Ovary (tissue), 9 donors: Measurements from ENCODE around the gene TOM1L2. TPM values are rescaled to one million over a fixed set of nuclear protein-coding genes. Genes with fewer than 3 reads are reported as not detected.

Experiments
- DNase-seq, 5 donors: peaks; one replicate each; pipeline ENCODE4 v3.0.0-alpha.2; 2019 to 2020
- H3K27ac ChIP-seq, 2 donors: fragments of 200-600 bp; one replicate each; pipeline versions ENCODE4 v1.5.1 to v1.8.0; 2019 to 2022
- H3K27me3 ChIP-seq: fragments of 200-600 bp; one replicate; pipeline ENCODE4 v1.8.0; 2022
- H3K36me3 ChIP-seq: fragments of 200-600 bp; sonication (generic); one replicate; pipeline ENCODE4 v1.5.1; 2019
- H3K4me1 ChIP-seq: one replicate; pipeline ENCODE4 v1.8.1; 2013; ENCODE audit warnings: mild to moderate bottlenecking, moderate library complexity; ENCODE audit not compliant: insufficient read depth
- H3K4me3 ChIP-seq: fragments of 200-600 bp; sonication (generic); one replicate; pipeline ENCODE4 v1.5.1; 2017
- H3K9me3 ChIP-seq, 2 donors: fragments of 200-600 bp in 1 of 2; sonication (generic) in 1 of 2; one replicate each; pipeline versions ENCODE4 v1.5.1 to v1.8.1; 2013 to 2019; ENCODE audit warnings: mild to moderate bottlenecking in 1 of 2, moderate library complexity in 1 of 2
- EP300 ChIP-seq: sonication (generic); formaldehyde crosslinking; IDR thresholded peaks from one replicate; pipeline ENCODE4 v1.6.1; 2017; ENCODE audit warnings: antibody characterized with exemption
- POLR2A ChIP-seq: fragments of 450-650 bp; IDR thresholded peaks from one replicate; pipeline ENCODE4 v1.6.1; 2017; ENCODE audit warnings: antibody characterized with exemption, mild to moderate bottlenecking, moderate library complexity
- WGBS, 3 donors: extraction: QIAGEN DNeasy Blood & Tissue Kit in 1 of 3; methylation state at CpG; one replicate each; pipeline versions ENCODE4 v1.1.5 to v1.1.7; 2013 to 2017; 5-methylcytosine and 5-hydroxymethylcytosine counted together
- intact Hi-C, 4 donors: fragments of 100-400 bp; cut with DNase I; formaldehyde crosslinking; loops; one replicate each; pipeline versions ENCODE4 v1.11.0 to v1.15.1; 2022 to 2023
- polyA plus RNA-seq, 2 donors: library from polyadenylated mRNA; stranded (reverse); fragments of 200-250 nt in 1 of 2; fragments of 350-450 nt in 1 of 2; fragmentation: Illumina TruSeq in 1 of 2; extraction: RNeasy Lipid Tissue Mini Kit (QIAGEN cat#74804) in 1 of 2; gene quantifications; one replicate each; pipeline ENCODE4 v1.2.3, GENCODE V29; 2013 to 2014
- total RNA-seq, 7 donors: library from RNA; depleted of rRNA in 2 of 7; stranded (reverse); fragments of >200 nt in 2 of 7; fragmentation: NEBNext Ultra II Directional in 3 of 7; extraction: Animal tissue kit (Norgen Biotek cat#: 25700) in 3 of 7; gene quantifications; one replicate each; pipeline versions ENCODE4 v1.1.0 to v1.2.4, GENCODE V29; 2016 to 2023
- TF ChIP-seq, protein P1 (sequence below), 3 donors: fragments of 450-650 bp in 2 of 3; fragments of 200-600 bp in 1 of 3; IDR thresholded peaks; one replicate each; pipeline versions ENCODE4 v1.5.1 to v1.8.0; 2016 to 2022; ENCODE audit warnings: antibody characterized with exemption in 3 of 3, mild to moderate bottlenecking in 1 of 3
- donor health status: DM: no; HTN: no; CAD: no; lungs with moderate emphysema.
- donor health status: DM: no; HTN: no; CAD: no.
- donor health status: Bipolar disorder and iron deficiency.
- donor health status: DM: yes; HTN: yes; CAD: no.
- donor health status: DM: no; HTN: no; CAD: no.
- donor health status: DM: yes; HTN: yes; CAD: no.

TOM1L2 gene
- total and polyA plus RNA-seq, 9 donors: 25.6 to 62.5 (median 45.9) TPM

DNA sequence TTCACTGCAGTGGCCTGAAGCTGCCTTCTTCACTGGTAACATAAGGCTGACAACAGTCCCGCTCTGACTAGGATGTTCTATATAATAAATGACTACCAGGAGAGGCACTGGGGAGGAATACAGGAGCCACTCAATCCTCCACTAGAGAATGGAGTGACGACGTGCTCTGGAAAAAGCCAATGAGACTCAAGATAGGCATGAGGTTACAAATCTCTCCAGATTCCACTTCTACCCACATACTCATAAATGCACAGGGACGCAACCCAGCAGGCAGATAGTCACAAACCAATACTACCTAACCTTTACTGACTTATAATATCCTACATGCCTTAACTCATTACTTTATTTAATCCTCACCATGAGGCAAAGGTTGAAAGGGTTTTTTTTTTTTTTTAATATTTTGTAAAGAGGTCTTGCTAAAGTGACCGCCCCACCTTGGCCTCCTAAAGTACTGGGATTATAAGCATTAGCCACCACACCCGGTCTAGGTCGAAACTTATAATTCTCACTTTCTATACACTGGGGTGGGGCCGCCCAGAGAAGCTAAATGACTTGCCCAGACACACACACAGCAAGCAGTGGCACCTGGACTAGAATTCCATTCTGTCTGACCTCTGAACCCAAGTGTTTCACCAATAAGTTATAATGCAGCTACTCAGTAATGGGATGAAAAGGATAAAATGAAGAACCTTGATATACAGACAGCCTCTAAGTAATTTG is 33.7 kb downstream of the TOM1L2 start:
- peaks cover 22% of the 10 kb centered on the region for H3K4me1 ChIP-seq
- intact Hi-C loops: no loop called here
- DNase-seq: no peak
- H3K27ac ChIP-seq: no peak overlapping the region
- H3K36me3 ChIP-seq: no peaks in the 10 kb centered on the region
- no peak overlapping the region for H3K4me3 ChIP-seq
- H3K9me3 ChIP-seq: no peaks in the 10 kb centered on the region
- 90 to 97% (median 96%) methylated on average over 8 of the region's 8 CpGs for WGBS, 3 donors
- H3K27me3 ChIP-seq: no peaks in the 10 kb centered on the region
- TF ChIP-seq POLR2A: no peak
- TF ChIP-seq EP300: no peak
- TF ChIP-seq, protein P1, sequence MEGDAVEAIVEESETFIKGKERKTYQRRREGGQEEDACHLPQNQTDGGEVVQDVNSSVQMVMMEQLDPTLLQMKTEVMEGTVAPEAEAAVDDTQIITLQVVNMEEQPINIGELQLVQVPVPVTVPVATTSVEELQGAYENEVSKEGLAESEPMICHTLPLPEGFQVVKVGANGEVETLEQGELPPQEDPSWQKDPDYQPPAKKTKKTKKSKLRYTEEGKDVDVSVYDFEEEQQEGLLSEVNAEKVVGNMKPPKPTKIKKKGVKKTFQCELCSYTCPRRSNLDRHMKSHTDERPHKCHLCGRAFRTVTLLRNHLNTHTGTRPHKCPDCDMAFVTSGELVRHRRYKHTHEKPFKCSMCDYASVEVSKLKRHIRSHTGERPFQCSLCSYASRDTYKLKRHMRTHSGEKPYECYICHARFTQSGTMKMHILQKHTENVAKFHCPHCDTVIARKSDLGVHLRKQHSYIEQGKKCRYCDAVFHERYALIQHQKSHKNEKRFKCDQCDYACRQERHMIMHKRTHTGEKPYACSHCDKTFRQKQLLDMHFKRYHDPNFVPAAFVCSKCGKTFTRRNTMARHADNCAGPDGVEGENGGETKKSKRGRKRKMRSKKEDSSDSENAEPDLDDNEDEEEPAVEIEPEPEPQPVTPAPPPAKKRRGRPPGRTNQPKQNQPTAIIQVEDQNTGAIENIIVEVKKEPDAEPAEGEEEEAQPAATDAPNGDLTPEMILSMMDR (IDR thresholded peaks at IDR 0.05): no peak

DNA sequence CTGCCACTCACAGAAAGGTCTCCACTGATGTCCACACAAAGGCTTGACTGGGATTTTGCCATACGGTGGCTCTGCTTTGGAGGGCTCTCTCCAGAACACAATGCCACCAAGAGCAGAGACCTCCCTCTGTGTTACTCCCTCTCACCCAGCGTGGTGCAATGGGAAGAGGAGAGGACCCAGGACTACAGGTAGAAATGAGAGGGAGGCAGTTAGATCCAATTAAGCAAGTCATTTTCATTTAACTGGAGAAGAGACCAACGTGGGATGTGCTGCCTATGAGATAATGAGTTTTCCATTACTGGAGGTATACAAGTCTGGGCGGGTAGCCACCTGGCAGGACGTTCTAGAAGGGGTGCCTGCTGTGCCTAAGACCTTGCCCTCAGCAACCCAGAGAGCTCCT is 34.2 kb downstream of the TOM1L2 start:
- no peaks in the 10 kb centered on the region for H3K36me3 ChIP-seq
- H3K4me1 ChIP-seq: peaks cover 19% of the 10 kb centered on the region
- no peak overlapping the region for H3K27ac ChIP-seq
- TF ChIP-seq EP300 (no peak), POLR2A (no peak)
- TF ChIP-seq, protein P1 (IDR thresholded peaks at IDR 0.05): no peak
- no peak for DNase-seq
- no peaks in the 10 kb centered on the region for H3K27me3 ChIP-seq
- no peak overlapping the region for H3K4me3 ChIP-seq
- WGBS, 3 donors: 86 to 95% (median 93%) methylated on average over 5 of the region's 5 CpGs
- intact Hi-C loops: no loop called here
- no peaks in the 10 kb centered on the region for H3K9me3 ChIP-seq

DNA sequence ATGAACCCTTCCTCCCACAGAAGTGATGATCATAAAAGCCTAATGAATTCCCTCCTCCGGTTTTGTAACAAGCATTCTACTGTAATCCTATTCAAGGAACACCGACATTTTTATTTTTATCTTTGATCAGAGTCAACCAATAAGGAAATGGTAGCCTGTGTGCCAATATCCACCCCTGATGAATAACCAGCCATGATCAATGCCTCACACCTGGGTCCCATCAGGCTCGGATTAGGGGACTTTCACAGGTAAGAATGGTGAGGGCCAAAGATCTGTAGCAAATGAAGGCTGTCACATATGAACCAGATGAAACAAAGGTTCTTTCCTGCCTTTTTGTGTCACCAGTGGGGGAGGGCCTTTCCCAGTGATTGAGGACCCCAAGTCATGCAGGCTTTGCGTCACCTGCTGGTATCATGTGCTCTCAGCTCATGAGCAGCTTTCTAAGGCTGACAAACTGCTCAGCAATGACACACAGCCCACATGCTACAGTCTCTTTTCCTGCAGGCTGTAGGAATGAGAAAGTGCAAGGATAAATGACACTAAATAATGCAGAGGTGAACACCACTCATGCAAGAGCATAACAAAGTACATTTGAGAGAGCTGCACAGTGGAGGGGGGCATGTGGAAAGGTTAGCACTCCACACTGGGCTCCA is 34.9 kb downstream of the TOM1L2 start:
- TF ChIP-seq, protein P1 (IDR thresholded peaks at IDR 0.05): no peak
- TF ChIP-seq POLR2A (no peak), EP300 (no peak)
- no peak for DNase-seq
- Histone ChIP-seq H3K4me1 (peaks cover 17% of the 10 kb centered on the region), H3K36me3 (no peaks in the 10 kb centered on the region), H3K27me3 (no peaks in the 10 kb centered on the region), H3K4me3 (no peak overlapping the region), H3K9me3 (no peaks in the 10 kb centered on the region), H3K27ac (no peak overlapping the region)
- WGBS, 3 donors: 54 to 69% (median 56%) methylated on average over 4 of the region's 4 CpGs
- intact Hi-C loops: no loop called here

DNA sequence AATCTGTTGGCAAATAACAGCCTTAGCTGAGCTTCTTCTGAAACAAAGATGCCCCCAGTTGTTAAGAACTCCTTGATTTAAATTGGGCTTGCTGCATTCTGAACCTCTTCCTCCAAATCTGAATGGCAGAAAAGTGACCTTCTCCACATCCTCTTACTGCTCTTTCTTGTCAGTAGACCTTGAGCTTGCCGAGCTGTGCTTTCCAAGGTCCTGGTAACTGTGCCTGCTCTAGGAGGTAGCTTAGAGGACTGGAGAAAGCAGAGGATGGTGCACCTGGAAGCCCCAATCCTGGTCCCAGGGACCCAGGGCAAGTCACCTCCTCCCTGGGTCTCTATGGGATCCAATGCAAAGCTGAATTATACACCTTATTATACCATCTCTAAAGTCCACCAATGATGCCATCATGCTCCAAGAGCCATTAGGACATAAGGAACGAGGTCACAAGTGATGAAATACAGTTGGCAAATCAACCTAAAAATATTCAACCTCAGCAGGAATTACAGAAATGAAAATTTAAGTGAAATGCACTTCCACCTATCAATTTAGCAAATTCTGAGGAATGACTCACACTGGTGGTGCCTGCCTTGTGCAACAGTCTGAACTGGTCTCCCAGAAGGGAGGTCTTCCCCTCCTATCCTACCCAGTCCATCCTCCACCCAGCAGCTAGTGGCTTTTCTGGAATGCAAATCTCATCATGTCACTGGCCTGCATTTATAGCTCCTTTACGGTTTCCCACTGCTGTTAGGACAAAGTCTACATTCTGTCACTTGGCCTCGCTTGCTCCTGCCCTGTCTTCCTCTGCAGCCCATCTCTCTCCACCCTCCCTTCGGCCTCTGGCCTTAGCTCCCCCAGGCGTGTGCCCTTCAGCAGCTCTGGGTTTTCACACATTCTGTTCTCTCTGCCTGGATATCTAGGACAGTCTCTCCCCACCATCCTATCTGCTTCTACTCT is 36.6 kb downstream of the TOM1L2 start:
- H3K36me3 ChIP-seq: no peaks in the 10 kb centered on the region
- no peak for DNase-seq
- no peak overlapping the region for H3K4me3 ChIP-seq
- H3K27ac ChIP-seq: no peak overlapping the region
- no peaks in the 10 kb centered on the region for H3K27me3 ChIP-seq
- H3K4me1 ChIP-seq: peaks cover 7% of the 10 kb centered on the region
- WGBS, 3 donors: 70 to 76% (median 73%) methylated on average over 6 of the region's 6 CpGs
- TF ChIP-seq, protein P1 (IDR thresholded peaks at IDR 0.05): no peak
- TF ChIP-seq EP300: no peak
- no peak for TF ChIP-seq POLR2A
- no peaks in the 10 kb centered on the region for H3K9me3 ChIP-seq
- intact Hi-C loops: no loop called here
